ENCODE measurements around the gene LGR6.

DNA sequence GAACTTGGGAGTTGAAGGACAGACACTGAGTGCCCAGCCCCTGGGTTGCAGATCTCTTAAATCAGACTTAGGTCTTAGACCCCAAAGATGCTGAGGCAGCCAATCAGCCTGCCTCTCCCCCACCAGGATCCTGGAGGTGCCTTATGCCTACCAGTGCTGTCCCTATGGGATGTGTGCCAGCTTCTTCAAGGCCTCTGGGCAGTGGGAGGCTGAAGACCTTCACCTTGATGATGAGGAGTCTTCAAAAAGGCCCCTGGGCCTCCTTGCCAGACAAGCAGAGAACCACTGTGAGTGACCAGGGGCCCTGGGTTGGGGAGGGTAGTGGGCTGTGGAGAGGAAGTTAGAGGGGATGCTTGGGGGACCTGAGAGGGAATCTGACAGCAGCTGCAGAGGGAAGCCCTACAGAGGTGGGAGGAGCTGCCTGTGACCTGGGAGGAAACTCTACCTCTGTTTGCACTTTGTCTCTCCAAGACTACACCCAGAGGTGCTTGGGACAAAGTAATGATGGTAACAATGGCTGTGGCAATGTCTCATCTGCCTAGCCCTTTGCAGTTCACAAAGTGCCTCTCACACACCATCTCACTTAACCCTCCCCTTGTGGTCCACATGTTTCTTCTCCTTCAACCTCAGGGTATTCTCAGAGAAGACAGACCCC lies 116.6 kb downstream of the LGR6 start:
- TF ChIP-seq SMC3 (IDR thresholded peaks at IDR 0.05; ENCODE audit: low read depth, low read length) (no peak), POLR2A (IDR thresholded peaks at IDR 0.05; ENCODE audit: low read depth, low read length) (no peak), CTCF (conservative IDR thresholded peaks at IDR 0.05; ENCODE audit: low read depth, low read length) (no peak), RFX5 (IDR thresholded peaks at IDR 0.05; ENCODE audit: low read depth, low read length) (no peak), RAD21 (IDR thresholded peaks at IDR 0.05; ENCODE audit: low read length) (no peak), USF2 (IDR thresholded peaks at IDR 0.05; ENCODE audit: low read depth, low read length) (no peak), MAZ (IDR thresholded peaks at IDR 0.05; ENCODE audit: borderline replicate concordance, low read depth, low read length) (no peak)
- TF ChIP-seq, protein P1, sequence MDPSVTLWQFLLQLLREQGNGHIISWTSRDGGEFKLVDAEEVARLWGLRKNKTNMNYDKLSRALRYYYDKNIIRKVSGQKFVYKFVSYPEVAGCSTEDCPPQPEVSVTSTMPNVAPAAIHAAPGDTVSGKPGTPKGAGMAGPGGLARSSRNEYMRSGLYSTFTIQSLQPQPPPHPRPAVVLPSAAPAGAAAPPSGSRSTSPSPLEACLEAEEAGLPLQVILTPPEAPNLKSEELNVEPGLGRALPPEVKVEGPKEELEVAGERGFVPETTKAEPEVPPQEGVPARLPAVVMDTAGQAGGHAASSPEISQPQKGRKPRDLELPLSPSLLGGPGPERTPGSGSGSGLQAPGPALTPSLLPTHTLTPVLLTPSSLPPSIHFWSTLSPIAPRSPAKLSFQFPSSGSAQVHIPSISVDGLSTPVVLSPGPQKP (IDR thresholded peaks at IDR 0.05; ENCODE audit: borderline replicate concordance, low read depth, low read length): no peak
